Suppressor macrophage treated with lipopolysaccharide for 4 hours (primary cell): ENCODE data around the gene CLOCK.
A peak's percentile ranks its signal among the peaks of the same experiment; 100 is the strongest.

Experiments
- DNase-seq: peaks from one replicate; pipeline ENCODE4 v3.0.0-alpha.2; 2020

Gene CLOCK

DNA sequence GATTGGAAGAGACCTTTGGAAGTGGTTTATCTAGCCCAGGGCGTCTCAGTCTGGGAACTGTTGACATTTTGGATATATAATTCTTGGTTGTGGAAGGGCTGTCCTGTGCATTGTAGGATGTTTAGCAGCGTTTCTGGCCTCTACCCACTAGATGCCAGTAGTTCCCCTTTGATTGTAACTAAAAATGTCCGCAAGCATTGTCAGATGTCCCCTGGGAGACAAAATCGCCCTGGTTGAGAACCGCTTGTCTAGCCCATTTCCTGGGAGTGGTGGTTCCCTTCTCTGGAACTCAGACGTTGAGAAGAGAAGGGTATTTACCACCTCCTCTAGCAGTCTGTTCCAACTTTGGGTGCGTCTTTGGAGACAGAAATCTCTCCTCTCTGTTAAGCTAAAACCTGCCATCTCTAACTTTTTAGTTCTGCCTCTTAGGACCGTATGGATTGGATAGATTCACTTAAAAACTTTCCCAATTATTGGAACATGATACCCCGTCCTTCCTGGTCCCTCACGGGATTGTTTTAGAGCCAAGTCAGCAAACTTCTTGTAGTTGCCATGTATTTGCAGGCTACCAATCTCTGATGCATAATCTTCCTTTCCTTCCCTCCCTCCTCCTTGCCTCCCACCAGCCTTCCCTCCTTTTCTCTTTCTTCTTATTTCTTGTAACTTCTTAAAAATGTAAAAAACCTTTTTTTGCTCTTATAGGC lies 137.1 kb downstream of the CLOCK start:
- DNase-seq: peak; percentile 12

DNA sequence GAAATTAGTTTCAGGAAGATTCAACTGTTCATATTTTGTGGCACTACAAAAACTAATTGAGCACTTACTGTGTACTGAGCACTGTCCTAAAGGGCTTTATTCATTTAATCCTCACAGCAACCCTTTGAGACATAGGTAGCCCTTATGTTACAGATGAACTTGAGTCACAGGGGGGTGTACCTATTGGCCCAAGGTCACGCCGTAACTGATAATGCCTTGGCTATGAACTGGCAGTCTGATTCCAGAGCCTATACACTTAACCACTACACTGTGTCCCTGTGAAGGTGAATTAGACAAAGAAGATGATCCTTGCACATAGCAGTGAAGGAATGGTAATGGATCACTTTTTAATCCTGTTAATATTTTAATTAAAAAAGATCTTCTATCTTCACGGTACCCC lies 138.9 kb downstream of the CLOCK start:
- DNase-seq: no peak

DNA sequence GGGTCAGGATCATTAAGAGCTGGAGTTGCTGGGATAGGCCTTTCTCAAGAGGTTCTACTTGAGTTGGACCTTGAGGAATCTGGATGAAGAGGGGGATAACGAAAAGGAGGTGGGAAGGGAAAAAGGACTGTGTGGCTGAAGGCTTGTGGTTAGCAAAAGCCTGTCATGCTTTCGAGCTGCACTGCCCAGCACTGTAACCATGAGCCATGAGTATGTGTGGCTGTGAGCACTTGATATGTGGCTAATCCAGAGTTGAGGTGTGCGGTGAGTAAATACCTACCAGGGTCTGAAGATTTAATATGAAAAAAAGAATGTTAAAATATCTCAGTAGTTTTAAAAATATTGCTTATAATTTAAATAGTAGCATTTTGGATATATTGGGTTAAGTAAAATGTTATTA lies 139.6 kb downstream of the CLOCK start:
- no peak for DNase-seq

DNA sequence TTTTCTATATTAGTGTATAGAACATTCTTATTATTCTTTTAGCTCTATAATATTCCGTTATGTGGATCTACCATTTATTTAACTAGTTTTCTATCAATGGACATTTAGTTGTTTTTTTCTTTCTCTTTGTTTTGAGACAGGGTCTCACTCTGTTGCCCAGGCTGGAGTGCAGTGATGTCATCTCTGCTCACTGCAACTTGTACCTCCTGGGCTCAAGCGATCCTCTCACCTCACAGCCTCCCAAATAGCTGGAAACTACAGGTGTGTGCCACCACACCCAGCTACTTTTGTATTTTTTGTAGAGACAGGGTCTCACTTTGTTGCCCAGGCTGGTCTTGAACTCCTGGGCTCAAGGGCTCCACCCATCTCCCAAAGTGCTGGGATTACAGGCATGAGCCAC lies 140.2 kb downstream of the CLOCK start:
- no peak for DNase-seq

DNA sequence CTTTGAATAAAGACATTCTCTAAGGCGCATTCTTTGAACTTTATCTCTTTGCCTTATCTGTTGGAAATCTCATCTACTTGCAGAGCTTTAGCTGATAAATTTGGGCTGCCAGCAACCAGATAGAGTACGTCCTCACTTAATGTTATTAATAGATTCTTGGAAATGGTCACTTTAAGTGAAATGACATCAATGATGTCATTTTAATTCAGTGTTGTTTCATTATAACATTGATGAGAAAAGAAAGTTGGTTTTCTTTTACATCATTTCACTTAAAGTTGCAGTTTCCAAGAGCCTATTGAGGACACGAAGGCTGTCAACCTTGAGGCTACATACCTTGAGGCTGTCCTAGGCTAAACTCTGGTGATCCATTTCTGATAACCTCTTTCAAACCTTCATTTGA lies 141.6 kb downstream of the CLOCK start:
- DNase-seq: no peak

DNA sequence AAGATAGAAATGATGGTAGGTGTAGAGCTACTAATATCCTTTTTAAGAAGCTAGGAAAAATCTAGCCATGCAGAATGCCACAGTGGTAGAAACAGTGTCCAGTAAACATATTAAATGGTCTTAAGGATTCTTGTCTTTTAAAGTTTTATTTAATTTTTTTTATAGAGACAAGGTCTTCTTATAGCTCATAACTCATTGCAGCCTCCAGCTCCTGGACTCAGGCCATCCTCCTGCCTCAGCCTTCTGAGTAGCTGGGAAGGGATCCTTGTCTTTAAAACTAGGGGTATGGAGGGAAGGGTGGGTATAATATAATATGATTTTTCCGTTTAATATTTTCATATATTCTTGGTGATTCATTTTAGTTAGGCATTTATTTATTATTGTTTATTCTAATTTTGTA lies 147.1 kb downstream of the CLOCK start:
- no peak for DNase-seq

DNA sequence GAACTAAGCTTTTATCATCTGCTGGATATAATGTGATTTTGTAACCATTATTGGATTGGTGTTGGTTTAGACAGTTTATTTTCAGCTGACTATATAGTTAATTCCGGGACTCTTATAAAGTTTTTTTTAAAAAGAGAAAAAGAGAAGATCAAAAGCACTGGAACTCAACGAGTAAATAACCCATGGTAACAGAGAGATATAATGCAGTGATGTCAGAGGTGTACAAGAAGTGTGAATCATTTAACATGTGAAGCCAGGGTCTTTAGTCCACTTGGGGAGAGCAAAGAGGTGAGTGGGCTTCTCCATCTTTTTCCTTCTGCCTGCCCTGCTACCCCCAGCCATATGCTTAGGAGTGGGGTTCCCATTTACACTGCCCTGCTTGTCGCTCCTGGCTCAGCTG lies 147.7 kb downstream of the CLOCK start:
- DNase-seq: peak; percentile 6

DNA sequence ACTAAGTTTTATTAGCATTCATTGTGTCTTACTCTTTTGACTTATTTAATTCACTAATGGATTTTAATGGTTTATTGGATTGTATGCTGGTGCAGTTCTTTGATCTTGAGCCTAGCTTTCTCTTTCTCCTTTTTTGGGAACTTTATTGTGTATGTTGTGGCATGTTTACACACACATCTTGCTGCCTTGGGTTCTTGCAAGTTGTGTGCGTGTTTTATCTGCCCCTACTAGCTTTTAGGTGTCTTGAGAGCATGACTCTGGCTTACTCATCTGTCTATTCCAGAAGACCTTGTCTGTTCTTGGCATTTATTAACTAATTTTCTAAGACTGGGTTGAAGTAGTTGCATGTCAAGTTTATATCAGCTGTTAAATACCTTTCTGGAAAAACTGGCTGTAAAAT lies 148.2 kb downstream of the CLOCK start:
- peak; percentile 31 for DNase-seq

DNA sequence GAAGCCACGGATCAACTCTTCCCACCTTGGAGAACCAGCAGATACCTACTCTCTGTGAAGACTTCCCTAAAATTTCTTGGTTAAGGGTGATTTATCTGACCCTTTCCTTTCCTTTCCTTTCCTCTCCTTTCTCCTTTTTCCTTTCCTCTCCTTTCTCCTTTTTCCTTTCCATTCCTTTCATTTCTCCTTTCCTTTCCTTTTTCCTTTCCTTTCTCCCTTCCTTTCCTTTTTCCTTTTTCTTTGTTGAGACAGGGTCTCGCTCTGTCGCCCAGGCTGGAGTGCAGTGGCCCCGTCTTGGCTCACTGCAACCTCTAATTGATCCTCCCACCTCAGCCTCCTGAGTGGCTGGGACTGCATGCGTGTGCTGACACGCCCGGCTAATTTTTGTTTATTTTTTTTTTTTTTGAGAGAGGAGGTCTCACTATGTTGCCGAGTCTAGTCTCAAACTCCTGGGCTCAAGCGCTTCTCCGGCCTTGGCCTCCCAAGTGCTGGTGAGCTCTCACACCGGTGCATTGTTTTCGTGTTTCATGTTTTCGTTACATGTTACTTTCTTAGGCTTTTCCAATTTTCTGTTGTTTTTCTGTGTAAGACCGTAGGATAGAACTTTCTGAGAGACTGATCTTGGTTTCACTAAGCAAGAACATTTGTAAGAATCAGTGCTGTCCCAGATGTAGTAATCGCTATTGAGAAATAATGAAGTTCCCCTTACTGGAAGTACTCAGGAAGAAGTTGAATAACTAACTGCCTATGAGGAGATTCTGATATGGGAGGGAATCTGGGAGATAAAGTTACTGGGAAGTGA lies 149.0 kb downstream of the CLOCK start:
- DNase-seq: peak; percentile 90

DNA sequence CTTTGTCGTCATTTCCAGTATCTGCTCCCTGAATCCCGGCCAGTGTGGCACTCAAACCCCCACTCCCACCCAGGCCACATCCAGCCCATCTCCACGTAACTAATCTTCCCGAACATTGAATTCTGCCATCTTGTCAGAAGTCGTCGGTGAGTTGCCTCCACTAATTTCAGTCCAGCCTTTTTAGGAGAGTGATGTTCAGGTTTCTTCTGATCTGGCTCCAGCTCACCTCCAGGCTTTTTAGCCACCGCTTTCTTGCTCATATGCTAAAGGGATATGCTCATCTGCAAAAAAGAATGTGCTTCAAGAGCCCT lies 149.6 kb downstream of the CLOCK start:
- DNase-seq: peak; percentile 12

DNA sequence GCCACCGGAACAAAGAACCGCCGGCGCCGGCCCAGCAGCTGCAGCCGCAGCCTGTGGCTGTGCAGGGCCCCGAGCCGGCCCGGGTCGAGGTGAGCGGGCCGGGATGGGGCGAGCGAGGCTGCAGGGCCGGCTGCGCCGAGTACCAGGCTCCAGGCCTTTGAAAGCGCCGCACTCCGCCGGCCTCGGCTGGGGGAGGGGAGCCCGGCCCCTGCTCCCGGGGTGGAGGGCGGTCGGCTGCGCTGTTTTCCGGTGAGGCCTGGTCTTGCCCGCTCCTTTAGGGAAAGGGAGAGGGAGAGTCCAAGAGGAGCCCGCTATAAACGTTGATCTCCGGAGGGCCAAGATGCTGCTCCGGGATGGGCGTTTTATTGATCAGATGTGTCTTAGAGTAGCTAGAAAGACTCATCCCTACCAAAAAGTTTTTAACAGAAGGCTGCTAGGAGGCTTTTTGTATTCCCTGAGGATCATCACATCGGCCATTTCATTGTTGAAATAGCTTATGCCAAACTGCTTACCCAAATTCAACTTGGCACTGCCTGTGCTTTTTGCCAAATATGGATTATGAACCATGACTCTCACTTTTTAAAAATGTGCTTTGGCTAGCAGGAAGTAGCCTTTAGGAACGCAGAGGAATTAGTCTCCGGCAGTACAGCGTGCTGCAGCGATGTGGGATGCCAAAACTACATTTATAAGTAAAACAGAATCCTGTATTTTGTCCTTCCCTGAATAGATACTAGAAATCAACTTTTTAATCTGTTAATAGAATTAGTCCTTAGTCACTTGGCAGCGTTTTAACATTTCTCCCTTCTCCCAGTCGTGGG lies 150.2 kb downstream of the CLOCK start:
- DNase-seq: peak; percentile 44

DNA sequence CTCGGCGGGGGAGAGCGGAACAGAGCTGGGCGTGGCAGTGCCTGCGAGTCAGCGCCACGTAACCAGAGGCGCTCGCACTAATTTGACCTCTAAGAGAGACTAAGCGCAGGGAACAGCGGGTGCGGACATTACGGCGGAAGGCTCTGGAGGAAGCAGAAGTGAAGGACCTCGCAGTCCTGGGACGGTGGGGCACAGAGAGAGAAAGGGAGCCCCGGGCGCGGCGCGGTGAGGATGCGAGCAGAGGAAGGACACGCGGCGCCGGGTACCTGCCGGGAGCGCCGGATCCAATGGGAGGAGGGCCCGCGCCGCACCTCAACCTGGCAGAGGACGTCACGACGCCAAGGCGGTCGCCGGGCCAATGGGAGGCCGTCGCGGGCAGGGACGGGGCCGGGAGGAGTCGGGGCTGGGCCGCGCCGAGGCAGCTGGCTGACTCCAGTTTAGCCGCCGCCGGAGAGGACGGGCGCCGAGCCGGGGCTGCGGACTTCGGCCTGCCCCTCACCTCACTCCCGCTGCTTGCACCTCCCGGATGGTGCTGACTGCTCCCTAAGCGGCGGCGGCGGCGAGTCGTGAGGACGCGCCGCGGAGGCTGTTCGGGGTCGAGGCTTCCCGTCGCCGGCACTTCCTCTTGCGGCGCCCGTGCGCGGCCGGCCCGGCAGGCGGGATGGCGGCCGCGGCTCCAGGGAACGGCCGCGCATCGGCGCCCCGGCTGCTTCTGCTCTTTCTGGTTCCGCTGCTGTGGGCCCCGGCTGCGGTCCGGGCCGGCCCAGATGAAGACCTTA lies 151.0 kb downstream of the CLOCK start, which contains the start of gene TMEM165:
Gene TMEM165, plus strand, starts transcription at position 429 of the 779 bp plus-strand sequence. Its CDS starts 233 bp downstream, at position 662.
- peak; percentile 93 for DNase-seq

DNA sequence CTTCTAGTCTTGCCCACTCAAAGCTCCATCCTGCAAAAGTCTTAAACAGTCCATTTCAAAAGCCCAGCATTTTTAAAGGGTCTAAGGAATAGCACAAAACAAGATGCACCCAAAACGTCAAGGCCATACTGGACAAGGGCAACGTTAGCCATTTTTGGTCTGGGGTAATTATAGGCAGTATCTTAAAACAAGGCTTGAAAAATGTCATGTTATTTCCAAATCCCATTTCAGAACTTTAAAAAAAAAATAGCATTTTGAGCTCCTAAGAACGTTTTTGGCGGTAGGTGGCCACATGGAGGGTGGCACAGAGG lies 151.5 kb downstream of the CLOCK start:
- no peak for DNase-seq

DNA sequence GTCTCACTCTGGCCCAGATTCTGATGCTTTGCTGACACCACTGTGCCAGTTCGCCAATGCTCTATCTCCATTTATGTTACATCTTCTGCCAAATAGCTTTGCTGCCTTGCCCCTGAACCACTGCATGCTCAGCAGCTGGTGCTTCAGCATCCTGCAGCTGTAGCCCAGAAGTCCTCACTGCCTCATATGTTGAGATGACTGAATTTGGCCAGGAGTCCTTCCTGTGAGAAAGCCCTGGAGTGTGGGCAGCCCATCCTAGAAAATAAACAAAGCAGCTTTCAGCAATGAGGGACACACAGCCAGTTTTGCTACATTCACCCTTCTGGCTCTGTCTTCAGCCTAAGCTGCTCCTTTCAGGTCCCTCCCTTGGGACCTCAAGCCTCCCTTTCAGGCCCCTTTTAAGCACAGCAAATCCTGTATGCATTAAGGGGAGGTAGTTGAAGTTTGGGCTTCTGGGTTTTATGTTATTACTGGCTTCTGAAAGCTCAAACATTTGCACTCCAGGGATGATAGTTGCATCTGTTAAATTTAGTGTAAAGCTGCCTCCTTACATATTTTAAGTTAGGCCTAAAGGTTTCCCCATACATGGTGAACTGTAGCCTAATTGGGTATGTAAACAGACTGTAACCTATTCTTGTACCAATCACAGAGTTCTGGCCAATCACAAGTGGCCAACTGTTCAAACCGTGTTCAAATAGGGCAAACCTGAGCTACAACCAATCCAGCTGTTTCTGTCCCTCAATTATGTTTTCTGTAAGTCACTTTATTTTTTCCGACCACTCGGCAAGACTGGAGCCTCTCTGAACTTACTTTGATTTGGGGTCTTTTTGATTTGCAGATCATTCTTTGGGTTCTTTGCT lies 153.0 kb downstream of the CLOCK start:
- DNase-seq: no peak

DNA sequence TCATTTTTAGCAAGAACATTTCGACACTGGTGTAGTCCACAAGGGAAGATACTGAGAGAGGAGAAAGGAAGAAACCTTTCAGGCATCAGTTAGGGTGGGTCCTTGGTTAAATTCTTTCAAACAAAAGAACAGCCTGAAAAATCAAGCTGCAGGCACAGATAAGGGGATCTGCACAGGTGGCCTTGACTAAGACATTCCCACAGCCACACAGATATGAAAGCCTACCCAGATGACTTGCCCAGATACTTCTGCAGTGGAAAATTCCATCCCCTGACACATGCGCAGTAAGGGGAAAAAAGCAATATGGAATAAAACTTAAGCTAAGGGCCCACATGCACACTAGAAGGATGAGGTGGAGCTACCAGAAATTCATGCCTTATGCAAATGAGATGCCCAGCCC lies 159.9 kb downstream of the CLOCK start:
- DNase-seq: no peak

DNA sequence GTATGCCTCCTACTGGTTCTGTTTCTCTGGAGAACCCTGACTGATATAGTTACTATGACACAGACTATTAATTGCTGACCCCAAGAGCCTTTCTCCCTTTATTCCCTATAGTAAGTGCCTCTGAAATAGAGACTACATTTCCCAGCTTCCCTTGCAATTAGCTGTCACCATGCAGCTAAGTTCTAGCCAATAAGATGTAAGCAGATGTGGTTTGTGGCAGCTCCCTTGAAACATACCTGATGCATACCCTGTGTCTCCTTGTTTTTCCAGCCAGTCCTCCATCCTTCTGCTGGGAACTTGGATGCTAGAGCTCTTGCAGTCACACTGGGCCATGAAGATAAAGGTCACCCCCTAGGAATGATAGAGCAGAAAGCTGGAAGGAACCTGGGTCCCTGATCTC lies 160.6 kb downstream of the CLOCK start:
- DNase-seq: no peak

DNA sequence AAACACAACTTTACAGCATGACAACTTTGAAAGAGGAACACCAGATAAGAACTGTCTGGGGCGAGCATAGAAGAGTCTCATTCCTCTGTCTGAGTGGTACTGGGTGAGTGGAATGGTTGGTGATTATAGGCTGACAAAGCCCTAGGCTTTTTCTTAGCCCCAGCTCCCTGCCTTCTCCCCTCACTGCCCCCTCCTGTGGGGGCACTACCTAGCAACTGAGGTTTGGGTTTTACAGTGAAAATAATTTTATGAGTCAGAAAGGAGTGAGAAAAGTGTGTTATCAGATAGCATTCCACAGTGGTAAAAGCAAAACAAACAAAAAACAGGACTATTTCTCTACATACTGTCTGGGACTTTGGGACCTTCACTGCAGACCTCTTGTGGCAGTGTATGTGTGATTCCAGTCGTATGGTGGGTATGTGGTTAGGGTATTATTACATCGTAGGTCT lies 161.5 kb downstream of the CLOCK start:
- no peak for DNase-seq

DNA sequence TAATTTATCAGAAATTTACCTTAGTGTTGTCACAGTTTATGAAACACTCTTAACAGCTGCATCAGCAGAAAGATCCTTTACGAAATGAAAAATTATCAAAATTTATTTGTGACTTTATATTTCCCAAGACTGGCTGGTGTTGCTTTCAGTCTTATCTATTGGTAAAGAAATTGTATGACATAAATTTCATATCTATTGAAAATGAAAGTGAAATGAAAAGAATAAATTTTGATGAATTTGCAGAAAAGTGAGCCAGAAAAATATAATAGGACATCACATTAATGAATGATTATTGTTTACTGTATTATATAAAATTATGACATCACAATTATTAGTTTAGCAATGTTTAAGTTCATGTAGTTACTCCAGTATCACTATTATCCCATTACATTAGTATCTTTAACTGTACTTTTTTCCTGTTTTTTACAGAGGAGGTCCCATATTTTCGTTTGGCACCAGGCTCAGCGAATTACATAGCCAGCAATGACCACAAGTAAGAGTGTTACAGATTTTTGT lies 164.2 kb downstream of the CLOCK start:
- DNase-seq: peak; percentile 41

DNA sequence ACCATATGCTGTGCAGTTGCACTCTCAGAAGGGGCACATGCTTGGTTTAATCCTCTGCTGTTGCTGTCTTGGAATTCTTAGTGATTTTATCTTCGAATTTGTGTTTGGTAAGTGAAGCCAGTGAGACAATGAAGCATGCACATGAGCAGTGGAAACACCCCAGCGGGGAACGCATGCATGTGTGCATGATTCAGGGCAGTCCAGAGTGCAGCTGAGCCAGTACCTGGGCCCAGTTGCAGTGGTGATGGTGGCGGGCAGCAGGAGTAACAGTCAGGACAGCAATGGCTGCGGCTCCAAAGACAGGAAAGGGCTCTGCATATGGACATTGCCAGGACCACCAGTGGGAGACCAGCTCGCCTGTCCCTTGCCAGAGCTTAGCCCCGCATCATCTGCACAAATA lies 165.2 kb downstream of the CLOCK start:
- no peak for DNase-seq

DNA sequence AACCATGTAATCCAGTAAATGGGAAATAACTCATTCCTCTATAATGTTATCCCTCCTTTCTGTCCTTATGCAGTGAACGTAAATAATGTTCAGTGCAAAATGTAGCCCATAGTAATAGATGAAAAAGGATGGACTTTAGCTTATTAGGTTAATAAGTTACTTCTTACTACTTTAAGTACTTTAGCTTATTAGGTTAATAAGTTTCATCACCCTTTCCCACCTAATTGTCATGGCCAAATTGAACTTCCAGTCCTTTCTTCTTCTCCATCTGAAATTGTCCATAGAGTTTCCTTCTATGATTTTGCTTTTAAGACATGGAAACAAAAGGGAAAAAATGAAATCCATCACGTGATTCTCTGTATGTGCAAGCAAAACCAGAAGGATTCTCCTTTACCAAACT lies 166.1 kb downstream of the CLOCK start:
- no peak for DNase-seq

DNA sequence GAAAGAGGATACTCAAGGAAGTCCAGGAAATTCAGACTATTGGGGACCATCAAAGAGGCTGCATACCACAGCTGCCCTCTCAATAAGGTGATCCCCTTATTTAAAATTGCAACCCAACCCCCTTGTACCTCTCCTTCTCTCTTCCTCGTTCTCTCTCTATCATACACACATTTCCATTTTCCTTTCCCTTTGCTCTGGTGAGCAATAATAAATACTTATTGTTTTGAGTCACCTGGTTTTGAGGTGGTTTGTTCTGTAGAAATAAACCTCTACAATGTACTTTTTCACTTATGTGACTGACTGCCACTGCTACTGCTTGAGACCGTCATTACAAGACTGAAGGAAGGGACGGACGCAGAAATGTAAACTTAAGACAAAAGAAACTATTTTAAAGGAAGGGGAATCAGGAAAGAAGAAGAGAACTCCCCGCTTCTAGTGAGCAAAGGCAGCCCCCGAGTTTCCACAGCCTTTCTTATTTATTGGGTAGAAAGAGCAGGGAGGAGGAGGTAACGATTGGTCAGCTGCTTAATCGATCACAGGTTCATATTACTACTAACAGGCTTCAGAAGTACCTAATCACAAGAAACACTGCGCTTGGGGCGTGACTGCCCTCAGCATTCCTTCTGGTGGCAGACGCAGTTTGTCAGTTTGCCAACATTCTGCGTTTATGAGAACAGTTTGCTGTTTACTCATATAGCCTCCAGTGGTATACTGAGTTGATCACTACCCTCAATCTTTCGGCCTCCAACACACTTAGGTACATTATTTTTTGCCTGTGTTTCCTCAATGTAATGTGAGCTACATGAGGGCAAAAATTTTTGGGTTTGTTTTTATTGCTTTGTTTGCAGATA lies 167.9 kb downstream of the CLOCK start:
- no peak for DNase-seq
